SHP77 (cell line): ENCODE data around the gene SLX1B.
"Not testable (repeated sequence)": the region's sequence is repeated elsewhere in the genome, so short reads cannot be mapped to it uniquely, and the experiment has no call there.

Experiments used
- DNase-seq, 2 experiments: peaks; one replicate each; lab custom pipeline; 2025; lab: John Stamatoyannopoulos, UW

Gene SLX1B

GRCh38 chr16:29454269-29454668, at the start of gene SLX1B, which contains the start of gene BOLA2:
SLX1B (plus strand) TSS chr16:29454533.
BOLA2 (minus strand) TSS chr16:29454351; CDS start chr16:29454253, 98 bp downstream.
- DNase-seq: not testable (repeated sequence)

GRCh38 chr16:29405249-29405648, 49.1 kb upstream of the SLX1B start:
- DNase-seq: not testable (repeated sequence)

GRCh38 chr16:29423587-29423986, 30.7 kb upstream of the SLX1B start:
- DNase-seq: not testable (repeated sequence)

GRCh38 chr16:29425390-29425789, 28.9 kb upstream of the SLX1B start:
- not testable (repeated sequence) for DNase-seq

GRCh38 chr16:29453754-29454153, 579 bp upstream of the SLX1B start:
- not testable (repeated sequence) for DNase-seq

- DNase-seq: not testable (repeated sequence)
Observed at GRCh38 chr16:29454828-29455227, 495 bp downstream of the SLX1B start.

- not testable (repeated sequence) for DNase-seq
Observed at GRCh38 chr16:29457660-29458059, 3.3 kb downstream of the SLX1B start.

- DNase-seq: not testable (repeated sequence)
Observed at GRCh38 chr16:29459706-29460646, 5.6 kb downstream of the SLX1B start, which contains the start of gene SULT1A4. SULT1A4 (plus strand) TSS chr16:29459913; CDS start chr16:29461386, 1,473 bp downstream.

- not testable (repeated sequence) for DNase-seq
Observed at GRCh38 chr16:29460647-29461030, 6.3 kb downstream of the SLX1B start.

- DNase-seq: not testable (repeated sequence)
Observed at GRCh38 chr16:29465985-29466824, 11.9 kb downstream of the SLX1B start.

GRCh38 chr16:29466904-29467303, 12.6 kb downstream of the SLX1B start:
- DNase-seq: not testable (repeated sequence)

- not testable (repeated sequence) for DNase-seq
Observed at GRCh38 chr16:29467654-29468366, 13.5 kb downstream of the SLX1B start.

GRCh38 chr16:29469660-29470059, 15.3 kb downstream of the SLX1B start:
- not testable (repeated sequence) for DNase-seq

- DNase-seq: not testable (repeated sequence)
Observed at GRCh38 chr16:29472065-29472464, 17.7 kb downstream of the SLX1B start.

- DNase-seq: not testable (repeated sequence)
Observed at GRCh38 chr16:29482276-29482675, 27.9 kb downstream of the SLX1B start.

- DNase-seq: not testable (repeated sequence)
Observed at GRCh38 chr16:29506308-29506707, 52.0 kb downstream of the SLX1B start, which contains the start of gene NPIPB12. NPIPB12 (minus strand) TSS chr16:29506408.
